ENCODE data around the gene AKR7A2.

AKR7A2 gene

DNA sequence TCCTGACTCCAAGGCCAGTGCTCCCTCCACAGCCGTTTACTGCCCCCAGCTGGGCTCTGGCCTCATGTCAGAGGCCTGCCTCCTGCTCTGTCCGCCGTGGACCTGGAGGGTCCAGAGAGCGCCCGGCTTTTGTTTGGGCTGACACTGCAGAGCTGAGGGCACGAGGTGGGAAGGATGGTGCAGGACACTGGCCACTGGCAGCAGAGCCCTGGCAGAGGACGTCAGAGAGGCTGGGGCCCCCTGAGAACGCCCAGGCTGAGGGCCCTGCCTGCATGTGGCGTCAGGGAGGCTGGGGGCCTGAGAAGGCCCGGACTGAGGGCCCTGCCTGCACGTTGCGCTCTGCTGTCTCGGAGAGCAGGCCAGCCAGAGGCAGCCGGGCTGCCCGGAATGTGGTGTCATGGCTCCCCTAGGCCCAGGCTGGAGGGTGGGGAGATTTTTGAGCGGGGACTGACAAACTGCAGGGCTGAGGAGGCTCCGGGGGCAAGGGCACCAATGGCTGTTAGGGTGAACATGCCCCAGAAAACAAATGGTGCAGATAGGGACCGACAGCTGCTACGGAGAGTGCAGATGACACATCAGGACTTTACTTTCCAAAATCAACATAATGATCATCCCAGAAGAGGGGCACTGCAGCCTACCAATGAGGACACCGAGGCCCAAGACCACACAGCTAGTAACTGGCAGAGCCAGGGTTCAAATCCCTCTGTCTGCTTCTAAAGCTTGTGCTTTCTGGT lies 31.8 kb upstream of the AKR7A2 start:
- no peak for DNase-seq (ENCODE audit: low read depth in 2 of 3, low spot score in 1 of 3)

DNA sequence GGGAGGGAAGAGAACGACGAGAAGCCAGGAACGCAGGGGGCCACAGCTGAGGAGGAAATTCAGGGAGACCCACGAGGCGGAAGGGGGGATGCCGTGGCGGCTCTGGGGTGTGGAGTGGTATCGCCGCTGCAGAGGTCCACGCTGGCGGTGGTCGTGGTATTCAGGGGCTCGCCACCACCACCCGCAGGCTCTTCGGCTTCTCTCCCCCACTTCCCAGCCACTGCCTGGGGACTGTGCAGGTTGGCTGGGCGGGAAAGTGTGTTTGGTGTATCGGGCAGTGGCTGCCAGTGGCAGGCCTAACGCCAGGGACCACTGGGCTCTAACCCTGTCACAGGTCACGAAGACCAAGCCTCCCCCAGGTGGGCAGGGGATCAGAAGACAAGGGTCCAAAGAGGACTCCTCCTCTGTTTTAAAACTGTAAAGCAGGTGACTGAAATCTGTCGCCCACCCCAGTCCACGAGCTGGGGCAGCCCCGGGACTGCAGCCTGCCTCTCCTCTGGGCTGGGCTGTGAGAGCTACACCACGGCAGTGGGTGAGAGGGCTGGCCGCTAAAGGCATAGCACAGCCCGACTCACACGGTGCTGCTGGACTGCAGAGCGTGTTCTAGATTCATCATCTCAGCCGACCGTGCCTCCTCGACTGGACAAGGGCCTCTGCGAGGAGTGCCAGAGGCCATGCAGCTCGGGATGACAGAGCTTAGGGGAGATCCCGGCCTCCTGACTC lies 31.1 kb upstream of the AKR7A2 start:
- DNase-seq (ENCODE audit: low read depth in 2 of 3, low spot score in 1 of 3), result no peak

DNA sequence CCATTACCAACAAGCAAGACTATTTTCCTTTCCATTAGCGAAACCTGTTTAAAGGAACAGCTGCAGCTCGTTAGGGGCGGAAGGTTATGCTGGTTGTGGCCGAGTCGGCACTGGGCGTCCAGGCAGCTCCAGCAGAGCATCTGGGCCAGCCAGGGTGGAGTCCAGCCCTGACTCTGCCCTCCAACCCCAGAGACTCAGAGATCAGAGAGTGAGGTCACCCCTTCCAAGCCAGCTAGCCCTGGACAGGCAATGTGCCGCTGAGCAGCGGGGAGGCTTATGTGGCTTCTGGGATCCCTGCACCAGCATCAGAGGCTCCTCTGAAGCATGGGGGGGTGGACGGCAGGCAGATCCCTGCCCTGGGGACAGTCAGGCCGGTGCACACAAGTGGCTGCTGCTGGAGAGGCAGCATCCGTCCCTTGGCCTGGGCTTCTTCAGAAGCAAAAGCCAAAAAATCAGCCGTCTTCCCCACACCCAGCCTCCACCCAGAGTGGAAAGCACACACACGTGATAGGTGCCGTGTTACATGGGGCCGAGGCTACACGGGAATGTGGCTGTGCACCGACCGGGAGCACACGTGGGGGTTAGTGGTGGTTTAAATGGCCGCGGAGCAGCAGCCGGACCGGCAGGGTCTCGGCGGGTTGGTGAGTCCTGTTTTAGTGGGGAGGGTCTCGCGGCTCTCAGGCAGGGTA lies 30.3 kb upstream of the AKR7A2 start:
- DNase-seq (ENCODE audit: low read depth in 2 of 3, low spot score in 1 of 3), result no peak

DNA sequence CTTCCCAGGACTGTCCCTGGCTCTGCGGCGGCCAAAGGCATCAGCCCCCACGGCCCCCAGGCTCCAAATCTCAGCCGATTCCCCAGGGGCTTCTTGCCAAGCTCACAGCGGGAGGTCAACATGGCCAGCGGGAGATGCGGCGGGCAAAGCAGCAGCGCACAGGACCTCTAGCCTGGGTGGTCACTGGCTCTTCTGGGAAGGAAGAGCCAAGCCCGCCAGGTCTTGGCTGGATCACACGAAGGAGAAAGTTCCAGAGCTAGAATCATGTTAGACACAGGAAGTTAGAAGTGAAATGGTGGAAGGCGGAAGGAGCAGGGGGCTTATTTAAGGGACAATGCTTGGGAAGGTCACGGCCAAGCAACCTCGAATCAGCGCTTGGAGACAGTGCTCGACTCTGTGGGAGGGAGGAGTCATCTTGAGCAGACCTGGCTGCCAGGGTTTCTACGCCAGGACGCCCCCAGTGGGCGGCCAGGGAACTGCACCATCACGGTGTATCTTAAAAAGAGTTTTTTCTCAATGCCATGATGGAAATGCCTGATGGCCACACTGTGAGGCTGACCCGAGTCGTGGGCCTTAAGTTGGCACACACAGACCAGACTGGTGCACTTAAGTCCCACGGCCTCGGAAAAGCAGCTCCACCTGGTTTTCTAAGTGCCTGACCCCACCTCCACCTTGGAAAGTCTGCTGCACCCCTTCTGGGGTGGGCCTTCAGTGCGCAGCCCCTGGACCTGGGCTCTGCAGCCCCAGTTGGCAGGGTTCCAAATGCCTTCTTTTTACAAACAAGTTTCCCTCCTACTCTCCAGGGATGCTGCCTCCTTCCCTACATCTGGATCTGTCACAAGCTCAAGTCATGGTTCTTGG lies 29.5 kb upstream of the AKR7A2 start:
- DNase-seq (ENCODE audit: low read depth in 2 of 3, low spot score in 1 of 3), result peak; percentile 65 to 85 (median 73)

DNA sequence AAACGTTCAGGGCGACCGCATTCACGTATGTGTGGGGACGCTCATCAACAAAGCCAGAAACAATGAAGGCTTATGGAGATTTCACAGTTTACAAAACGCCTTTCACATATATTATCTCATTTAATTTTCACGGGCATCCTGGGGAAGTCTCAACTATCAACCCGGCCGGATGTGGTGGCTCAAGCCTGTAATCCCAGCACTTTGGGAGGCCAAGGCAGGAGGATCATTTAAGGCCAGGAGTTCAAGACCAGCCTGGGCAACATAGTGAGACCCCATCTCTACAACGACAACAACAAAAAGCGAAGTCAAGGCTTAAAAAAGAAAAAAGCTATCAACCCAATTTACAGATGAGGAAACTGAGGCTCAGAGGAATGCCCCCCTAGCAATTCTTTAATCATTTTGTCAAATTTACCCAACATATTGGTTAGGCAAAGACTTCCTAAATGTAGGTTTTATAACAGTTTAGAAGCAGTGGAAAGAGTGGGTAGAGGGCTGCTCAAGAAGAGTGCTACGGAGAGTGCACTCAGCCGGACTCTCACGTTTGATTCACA lies 28.5 kb upstream of the AKR7A2 start:
- DNase-seq (ENCODE audit: low read depth in 2 of 3, low spot score in 1 of 3), result no peak

DNA sequence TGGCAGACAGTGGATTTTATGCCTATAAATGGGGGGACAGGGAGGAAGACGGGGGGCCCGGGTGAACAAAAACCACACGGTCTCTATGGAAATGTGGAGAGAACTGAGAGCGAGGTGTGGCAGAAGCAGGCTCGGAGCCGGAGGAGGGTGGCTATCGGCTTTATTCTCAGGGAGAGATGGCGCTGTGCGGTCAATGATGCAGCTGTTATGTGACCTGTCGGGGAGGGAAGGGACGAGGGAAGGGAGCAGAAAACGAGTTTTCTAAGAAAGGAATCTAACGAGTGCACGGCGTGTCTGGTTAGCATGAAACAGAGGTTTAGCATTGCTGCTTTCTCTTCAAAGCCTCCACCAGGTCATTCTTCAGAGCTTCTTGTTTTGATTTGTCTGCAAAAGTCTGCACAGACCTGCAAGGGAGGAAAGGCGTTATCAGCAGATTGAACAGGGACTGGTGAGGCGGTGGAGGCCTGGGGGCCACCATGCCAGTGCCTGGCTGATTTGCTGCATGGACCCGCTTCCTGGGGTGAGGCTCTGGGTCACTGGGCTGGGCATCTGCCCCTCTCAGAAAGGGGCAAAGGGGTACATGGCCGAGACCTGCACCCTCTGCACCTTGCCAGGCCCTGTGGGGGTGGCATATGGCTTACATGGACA lies 27.4 kb upstream of the AKR7A2 start:
- DNase-seq (ENCODE audit: low read depth in 2 of 3, low spot score in 1 of 3), result no peak

DNA sequence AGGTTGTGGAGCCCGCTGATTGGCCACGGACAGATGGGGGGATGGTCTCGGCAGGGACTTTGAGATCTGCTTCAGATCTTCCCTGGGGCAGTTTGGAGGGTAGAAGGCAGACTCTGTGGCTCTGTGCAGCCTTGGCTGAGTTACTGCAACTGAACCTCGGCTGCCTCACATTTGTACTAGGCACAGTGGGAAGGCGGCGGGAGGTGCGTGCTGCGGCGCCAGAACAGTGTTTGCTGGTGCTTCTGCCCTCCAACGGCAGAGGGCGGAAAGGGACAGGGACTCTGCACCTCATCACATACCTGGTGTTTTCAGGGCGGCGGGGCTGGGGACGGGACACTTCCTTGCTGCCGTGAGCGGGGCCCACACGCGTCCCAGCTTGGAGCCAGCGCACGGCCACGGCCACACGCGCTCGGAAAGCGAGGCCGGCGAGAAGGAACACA lies 26.4 kb upstream of the AKR7A2 start:
- DNase-seq (ENCODE audit: low read depth in 2 of 3, low spot score in 1 of 3), result no peak

DNA sequence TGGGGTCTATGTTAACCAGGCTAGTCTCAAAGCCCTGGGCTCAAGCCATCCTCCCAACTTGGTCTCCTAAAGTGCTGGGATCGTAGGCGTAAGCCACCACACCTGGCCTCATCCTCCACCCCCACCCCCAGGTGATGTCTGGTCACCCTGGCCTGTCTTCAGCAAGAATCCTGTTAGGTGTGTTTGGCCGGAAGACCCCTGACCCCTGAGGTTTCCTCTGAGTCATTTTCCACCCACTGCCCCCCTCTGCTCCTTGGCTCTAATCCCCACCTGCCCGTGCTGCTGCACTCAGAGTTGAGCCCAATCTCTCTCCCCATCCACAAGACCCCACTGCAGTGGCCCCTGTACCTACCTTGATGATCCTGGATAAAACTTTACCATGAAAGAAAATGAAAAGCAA lies 25.3 kb upstream of the AKR7A2 start:
- DNase-seq (ENCODE audit: low read depth in 2 of 3, low spot score in 1 of 3), result no peak

DNA sequence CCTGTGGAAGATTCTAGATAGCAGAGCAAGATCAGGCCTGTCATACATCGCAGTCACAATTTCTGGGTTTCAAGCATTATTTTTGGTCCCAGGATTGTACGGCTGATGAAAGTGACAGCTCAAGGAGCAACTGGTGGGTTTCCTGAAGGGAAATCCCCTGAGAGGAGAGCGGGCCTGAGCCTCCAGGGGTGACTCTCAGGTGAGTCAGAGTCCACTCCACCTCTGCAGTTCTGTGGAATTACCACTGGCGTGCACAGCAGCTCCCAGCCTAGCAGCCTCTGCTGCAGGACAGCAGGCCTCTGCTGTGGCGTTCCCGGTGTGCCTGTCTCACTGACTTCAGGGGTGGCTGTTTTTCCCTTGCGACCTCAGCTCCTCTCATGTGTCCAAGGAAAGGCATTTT lies 24.6 kb upstream of the AKR7A2 start:
- DNase-seq (ENCODE audit: low read depth in 2 of 3, low spot score in 1 of 3), result peak; percentile 43 to 58 (median 57)

DNA sequence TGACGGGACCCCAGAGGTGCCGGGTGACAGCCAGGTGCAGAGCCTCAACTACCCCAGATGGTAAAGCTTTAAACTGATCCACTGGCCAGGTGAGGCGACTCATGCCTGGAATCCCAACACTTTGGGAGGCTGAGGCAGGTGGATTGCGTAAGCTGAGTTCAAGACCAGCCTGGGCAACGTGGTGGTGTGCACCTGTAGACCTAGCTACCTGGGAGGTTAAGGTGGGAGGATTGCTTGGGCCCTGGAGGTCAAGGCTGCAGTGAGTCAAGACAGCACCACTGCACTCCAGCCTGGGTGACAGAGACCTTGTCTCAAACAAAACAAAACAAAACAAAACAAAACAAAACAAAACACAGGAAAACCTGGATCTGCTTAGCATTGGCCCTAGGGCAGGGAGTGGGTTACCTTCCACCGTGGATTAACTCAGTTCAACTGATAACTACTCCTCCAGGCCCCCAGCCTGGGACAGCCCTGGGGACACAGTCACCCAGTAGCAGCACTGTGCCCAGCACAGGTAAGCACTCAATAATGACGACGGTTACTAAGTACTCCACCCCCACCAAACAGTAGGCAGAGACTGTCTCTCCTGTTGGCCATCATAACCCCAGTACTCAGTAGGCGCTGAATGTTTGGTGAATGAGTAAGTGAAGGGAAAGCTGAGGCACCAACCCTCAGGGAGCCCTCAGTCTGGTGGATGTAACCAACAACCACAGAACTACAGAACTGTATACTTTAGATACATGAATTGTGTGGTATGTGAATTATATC lies 21.8 kb upstream of the AKR7A2 start:
- no peak for DNase-seq (ENCODE audit: low read depth in 2 of 3, low spot score in 1 of 3)

DNA sequence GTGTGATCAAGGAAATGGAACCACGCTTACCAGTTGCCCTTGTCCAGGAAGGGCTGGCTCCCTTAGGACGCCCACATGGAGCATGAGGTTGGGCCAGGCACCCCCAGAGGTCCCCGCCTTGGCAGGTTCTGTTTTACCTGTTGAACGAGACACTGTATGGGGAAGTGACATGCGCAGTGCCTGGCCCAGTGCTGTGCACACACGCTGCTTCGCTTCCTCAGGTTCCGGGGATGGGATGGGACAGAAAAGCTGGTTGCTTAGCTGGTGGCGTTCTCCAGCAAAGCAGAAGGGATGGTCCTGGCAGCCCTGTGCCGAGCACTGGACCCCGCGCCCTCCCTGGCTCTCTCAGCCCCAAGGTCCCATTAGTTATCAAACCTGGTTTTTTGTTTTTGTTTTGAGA lies 20.9 kb upstream of the AKR7A2 start:
- DNase-seq (ENCODE audit: low read depth in 2 of 3, low spot score in 1 of 3), result no peak

DNA sequence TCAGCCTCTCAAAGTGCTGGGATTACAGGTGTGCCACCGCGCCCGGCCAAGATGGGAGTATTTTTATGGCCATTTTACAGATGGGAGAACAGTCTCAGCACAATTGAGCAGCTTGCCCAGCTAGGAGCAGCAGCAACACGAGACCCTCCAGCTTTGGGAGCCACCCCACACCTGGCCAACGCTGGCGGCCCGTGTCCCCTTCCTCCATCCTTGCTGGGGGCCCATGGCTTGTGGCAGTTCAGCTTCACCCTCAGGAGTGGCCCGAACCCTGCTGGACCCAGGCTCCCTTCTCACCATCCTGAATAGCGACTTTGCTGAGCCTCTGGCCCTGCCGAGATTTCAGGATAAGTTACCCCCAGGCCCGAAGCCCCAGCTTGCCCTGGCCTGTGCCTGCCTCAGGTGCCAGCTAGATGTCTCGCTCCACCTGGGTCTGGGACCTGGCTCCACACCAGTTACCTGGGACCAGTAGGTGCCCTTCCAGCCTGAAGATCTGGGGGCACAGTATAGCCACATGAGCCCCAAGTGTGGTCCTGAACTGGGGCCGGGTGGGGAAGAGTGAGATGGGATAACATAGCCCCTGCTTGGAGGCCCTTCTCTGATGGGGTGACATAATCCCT lies 19.4 kb upstream of the AKR7A2 start:
- DNase-seq (ENCODE audit: low read depth in 2 of 3, low spot score in 1 of 3), result no peak

DNA sequence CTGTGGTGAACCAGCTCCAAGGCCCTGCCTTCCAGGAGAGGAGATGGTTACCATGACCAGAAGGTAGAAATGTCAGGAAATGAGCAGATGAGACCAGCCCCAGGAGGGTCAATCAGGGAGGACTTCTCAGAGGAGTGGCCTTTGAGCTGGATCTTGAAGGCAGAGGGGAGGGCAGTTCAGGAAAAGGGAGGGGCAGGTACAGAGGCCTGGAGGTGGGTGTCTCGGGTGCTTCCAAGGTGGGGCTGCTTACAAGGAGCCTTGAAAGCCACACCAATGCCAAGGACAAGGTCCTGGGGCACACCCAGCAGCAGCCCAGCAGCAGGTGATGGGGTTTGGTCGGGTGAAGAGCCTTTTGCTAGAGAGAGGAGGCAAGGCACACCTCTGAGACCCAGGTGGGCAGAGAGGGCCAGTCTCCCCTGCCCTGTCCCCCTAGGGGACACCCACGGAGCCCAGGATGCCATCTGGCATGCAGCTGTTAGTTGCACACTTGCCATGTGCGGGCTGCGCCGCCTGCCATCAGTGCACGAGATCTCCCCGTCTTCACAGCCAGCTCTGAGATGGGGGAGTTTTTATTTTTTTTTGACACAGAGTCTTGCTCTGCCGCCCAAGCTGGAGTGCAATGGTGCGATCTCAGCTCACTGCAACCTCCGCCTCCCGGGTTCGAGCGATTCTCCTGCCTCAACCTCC lies 18.6 kb upstream of the AKR7A2 start:
- DNase-seq (ENCODE audit: low read depth in 2 of 3, low spot score in 1 of 3), result no peak

DNA sequence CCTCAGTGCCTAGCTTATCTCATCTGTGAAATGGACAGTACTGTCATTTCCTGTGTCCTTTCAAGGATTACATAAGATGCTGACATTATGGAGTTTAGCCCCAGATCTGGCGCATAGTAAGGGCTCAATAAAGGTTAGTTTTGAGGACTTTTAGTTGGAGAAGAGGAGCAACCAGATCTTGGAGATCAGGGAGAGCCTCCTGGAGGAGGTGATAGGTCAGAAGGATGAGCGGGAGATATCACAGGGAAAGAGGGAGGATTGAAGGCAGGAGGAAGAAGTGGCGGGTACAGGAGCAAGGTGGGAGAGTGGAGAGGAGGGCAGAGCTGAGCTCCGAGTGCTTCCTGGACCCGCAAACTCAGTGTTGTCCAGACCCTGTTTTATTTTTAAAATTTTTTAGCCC lies 17.7 kb upstream of the AKR7A2 start:
- no peak for DNase-seq (ENCODE audit: low read depth in 2 of 3, low spot score in 1 of 3)

DNA sequence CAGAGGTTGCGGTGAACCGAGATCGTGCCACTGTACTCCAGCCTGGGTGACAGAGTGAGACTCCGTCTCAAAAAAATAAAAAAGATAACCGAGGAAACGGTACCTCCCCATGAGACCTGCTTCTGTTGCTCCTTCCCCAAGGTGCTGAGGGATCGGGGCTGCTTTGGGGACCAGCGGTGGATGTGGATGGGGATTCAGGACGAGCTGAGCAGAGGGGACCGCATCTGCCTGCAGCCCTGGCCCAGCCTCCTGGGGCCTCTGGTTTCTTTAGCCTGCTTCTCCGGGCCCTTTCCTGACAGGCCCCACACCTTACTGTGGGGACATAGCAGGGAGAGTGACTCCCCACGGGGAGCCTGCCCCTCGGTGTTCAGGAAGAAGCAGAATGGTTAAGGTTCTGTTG lies 17.2 kb upstream of the AKR7A2 start:
- no peak for DNase-seq (ENCODE audit: low read depth in 2 of 3, low spot score in 1 of 3)

DNA sequence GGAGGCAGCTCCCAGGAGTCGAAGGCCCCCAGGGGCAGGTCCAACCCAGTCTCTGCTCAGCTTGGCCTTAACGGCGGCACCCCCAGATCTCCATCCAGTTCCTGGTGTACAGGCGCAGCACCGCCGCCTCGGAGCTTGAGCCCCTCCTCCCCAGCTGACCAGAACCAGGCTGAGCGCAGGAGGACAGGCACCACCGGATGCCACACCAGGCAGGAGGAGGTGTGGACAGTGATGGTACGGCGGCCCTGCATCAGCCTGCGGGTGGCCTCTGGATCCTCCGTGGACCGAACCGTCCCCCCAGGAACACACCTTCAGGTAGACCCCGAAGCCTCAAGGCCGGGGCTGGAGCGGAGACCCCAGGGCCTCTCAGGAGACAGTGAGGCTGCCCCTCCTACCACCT lies 16.5 kb upstream of the AKR7A2 start:
- no peak for DNase-seq (ENCODE audit: low read depth in 2 of 3, low spot score in 1 of 3)

DNA sequence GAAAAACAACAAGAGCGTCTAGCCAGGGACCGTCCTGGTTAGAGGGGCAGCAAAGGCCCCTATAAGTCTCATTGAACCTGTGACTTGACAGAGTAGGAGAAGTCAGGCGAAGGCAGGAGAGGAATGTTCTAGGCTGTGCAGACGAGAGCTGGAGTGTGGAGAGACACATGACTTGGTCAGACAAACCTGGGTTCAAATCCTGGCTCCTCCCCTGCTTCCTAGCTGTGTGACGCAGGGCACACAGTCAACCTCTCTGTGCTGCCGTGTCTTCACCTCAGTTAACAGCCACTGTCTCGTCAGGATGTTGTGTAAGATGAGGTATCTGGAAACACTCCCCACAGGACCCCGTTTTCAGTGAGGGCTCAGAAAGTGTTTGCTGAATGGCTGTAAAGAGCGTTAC lies 15.8 kb upstream of the AKR7A2 start:
- DNase-seq (ENCODE audit: low read depth in 2 of 3, low spot score in 1 of 3), result no peak

DNA sequence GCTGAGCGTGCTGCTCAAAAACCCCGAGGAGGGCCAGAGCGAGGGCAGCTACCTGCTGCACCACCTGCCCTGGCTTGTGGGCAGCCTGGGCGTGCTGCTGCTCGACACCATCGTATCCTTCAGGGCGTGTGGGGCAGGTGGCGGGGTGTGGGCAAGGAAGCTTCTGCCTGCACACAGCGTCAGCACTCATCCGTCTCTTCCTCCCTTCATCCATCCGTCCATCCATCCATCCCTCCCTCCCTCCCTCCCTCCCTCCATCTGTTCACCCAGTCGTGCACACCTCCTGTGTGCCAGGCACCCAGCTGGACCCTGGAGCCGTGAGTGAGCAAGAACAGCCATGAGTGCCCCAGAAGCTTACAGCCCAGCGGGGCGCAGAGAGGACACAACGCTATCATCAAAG lies 15.4 kb upstream of the AKR7A2 start:
- DNase-seq (ENCODE audit: low read depth in 2 of 3, low spot score in 1 of 3), result no peak

DNA sequence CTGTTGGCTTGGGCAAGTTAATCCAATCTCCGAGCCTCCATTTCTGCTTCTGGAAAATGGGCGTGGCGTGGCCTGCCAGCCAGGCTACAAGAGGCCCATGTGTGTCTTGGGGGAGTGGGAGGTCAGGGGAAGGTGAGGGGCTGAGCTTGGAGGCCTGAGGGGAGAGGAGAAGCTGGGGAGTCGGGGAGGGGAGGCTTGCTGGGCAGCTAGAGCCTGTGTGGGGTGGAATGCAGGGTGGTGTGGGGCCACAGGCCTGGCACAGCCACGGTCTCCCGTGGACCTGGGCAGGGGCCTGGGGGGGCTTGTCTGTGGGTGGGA lies 14.8 kb upstream of the AKR7A2 start:
- no peak for DNase-seq (ENCODE audit: low read depth in 2 of 3, low spot score in 1 of 3)

Data from stimulated activated CD4-positive, alpha-beta T cell treated with anti-CD3 and anti-CD28 coated beads, Interleukin-12 subunit alpha, Interleukin-12 subunit beta, amount 100 ng/mL, for 48 hours (primary cell).